ENCODE data around the gene ILDR2.

The ILDR2 gene

GRCh38 chr1:166975361-166976129 is at the start of gene ILDR2:
Gene ILDR2 (minus strand): TSS chr1:166975540. CDS start chr1:166975268, 272 bp downstream.
- H3K27me3 ChIP-seq (replicated peaks), result peaks cover 71% of the 10 kb centered on the region
- H3K27ac ChIP-seq, result no peak within 1 kb of the TSS
- DNase-seq, result peak; percentile 21
- peak within 1 kb of the TSS; percentile 53 for H3K4me3 ChIP-seq (ENCODE audit: low read depth, low read length)
- no peaks in the 10 kb centered on the region for H3K36me3 ChIP-seq (replicated peaks)
- TF ChIP-seq CTCF (IDR thresholded peaks at IDR 0.05; ENCODE audit: low read depth, low read length, missing control alignments), result no peak
- in situ Hi-C loops (cut with HindIII; ENCODE audit: low pct_ligation_motif_present, low sequenced_read_pairs), result no loop called here

GRCh38 chr1:167022384-167022783 is 47.0 kb upstream of the ILDR2 start:
- Histone ChIP-seq H3K36me3 (replicated peaks) (no peaks in the 10 kb centered on the region), H3K27ac (no peak overlapping the region), H3K4me3 (ENCODE audit: low read depth, low read length) (no peak overlapping the region), H3K27me3 (replicated peaks) (no peaks in the 10 kb centered on the region)
- TF ChIP-seq CTCF (IDR thresholded peaks at IDR 0.05; ENCODE audit: low read depth, low read length, missing control alignments), result no peak
- in situ Hi-C loops (cut with HindIII; ENCODE audit: low pct_ligation_motif_present, low sequenced_read_pairs), result no loop called here
- DNase-seq, result no peak

GRCh38 chr1:167016100-167016750 is 40.9 kb upstream of the ILDR2 start:
- Histone ChIP-seq H3K27me3 (replicated peaks) (no peaks in the 10 kb centered on the region), H3K36me3 (replicated peaks) (no peaks in the 10 kb centered on the region), H3K27ac (no peak overlapping the region), H3K4me3 (ENCODE audit: low read depth, low read length) (no peak overlapping the region)
- no peak for TF ChIP-seq CTCF (IDR thresholded peaks at IDR 0.05; ENCODE audit: low read depth, low read length, missing control alignments)
- in situ Hi-C loops (cut with HindIII; ENCODE audit: low pct_ligation_motif_present, low sequenced_read_pairs), result no loop called here
- no peak for DNase-seq

- no peak for DNase-seq
- no peak overlapping the region for H3K4me3 ChIP-seq (ENCODE audit: low read depth, low read length)
- no peaks in the 10 kb centered on the region for H3K36me3 ChIP-seq (replicated peaks)
- H3K27ac ChIP-seq, result no peak overlapping the region
- no peak for TF ChIP-seq CTCF (IDR thresholded peaks at IDR 0.05; ENCODE audit: low read depth, low read length, missing control alignments)
- no peaks in the 10 kb centered on the region for H3K27me3 ChIP-seq (replicated peaks)
- in situ Hi-C loops (cut with HindIII; ENCODE audit: low pct_ligation_motif_present, low sequenced_read_pairs), result no loop called here
These were observed 38.0 kb upstream of the ILDR2 start for GRCh38 chr1:167013108-167013929.

GRCh38 chr1:167012570-167012969 is 37.2 kb upstream of the ILDR2 start:
- TF ChIP-seq CTCF (IDR thresholded peaks at IDR 0.05; ENCODE audit: low read depth, low read length, missing control alignments), result no peak

More at GRCh38 chr1:167012570-167012969, 37.2 kb upstream of the ILDR2 start:
- DNase-seq, result no peak
- in situ Hi-C loops (cut with HindIII; ENCODE audit: low pct_ligation_motif_present, low sequenced_read_pairs), result no loop called here
- Histone ChIP-seq H3K27me3 (replicated peaks) (no peaks in the 10 kb centered on the region), H3K4me3 (ENCODE audit: low read depth, low read length) (no peak overlapping the region), H3K36me3 (replicated peaks) (no peaks in the 10 kb centered on the region), H3K27ac (no peak overlapping the region)

Measured in brain microvascular endothelial cell (primary cell).